GM18519 (cell line): ENCODE results near the gene KRTAP20-4.

Experiments used
- ATAC-seq: cut with Tn5 transposase; IDR thresholded peaks from one replicate; pipeline ENCODE4 v1.9.1; 2021; ENCODE audit warnings: mild to moderate bottlenecking, moderate library complexity; ENCODE audit not compliant: unreplicated experiment, low FRiP score

KRTAP20-4 gene

GRCh38 chr21:30646904-30647414 is 26.5 kb downstream of the KRTAP20-4 start:
- no peak for ATAC-seq

- no peak for ATAC-seq
These were observed 32.5 kb downstream of the KRTAP20-4 start for GRCh38 chr21:30652891-30653290.

GRCh38 chr21:30668776-30669175 is 48.3 kb downstream of the KRTAP20-4 start:
- ATAC-seq: no peak
